ENCODE measurements around the gene TTLL10.

Gene TTLL10

GRCh38 chr1:1228596-1229321, 55.1 kb downstream of the TTLL10 start:
- no peaks in the 10 kb centered on the region for H3K27me3 ChIP-seq (ENCODE audit: low read length)
- TF ChIP-seq EZH2phosphoT487 (conservative IDR thresholded peaks at IDR 0.05; ENCODE audit: low read length) (no peak), CTCF (IDR thresholded peaks at IDR 0.05; ENCODE audit: insufficient read depth, low read length, poor library complexity, severe bottlenecking) (no peak)
- H3K4me3 ChIP-seq (ENCODE audit: insufficient read depth, low read length, poor library complexity, severe bottlenecking) = no peak overlapping the region
- H2AFZ ChIP-seq (ENCODE audit: low read depth, low read length, severe bottlenecking) = no peak overlapping the region
- peaks cover 42% of the 10 kb centered on the region for H3K79me2 ChIP-seq (ENCODE audit: insufficient read depth, low read length)
- H3K9ac ChIP-seq (ENCODE audit: low read length) = no peak overlapping the region
- no peak overlapping the region for H3K27ac ChIP-seq (ENCODE audit: low read depth, low read length)
- H3K4me2 ChIP-seq (ENCODE audit: low read depth, low read length, poor library complexity, severe bottlenecking) = no peak overlapping the region
- no peaks in the 10 kb centered on the region for H3K9me3 ChIP-seq (ENCODE audit: insufficient read depth, low read length)
- H3K9me2 ChIP-seq (replicated peaks; ENCODE audit: insufficient read depth, low read length) = no peaks in the 10 kb centered on the region
- H3K36me3 ChIP-seq (ENCODE audit: low read length) = no peaks in the 10 kb centered on the region
- H4K20me1 ChIP-seq (ENCODE audit: low read depth, low read length) = no peaks in the 10 kb centered on the region
- H3F3A ChIP-seq (ENCODE audit: insufficient read depth) = no peaks in the 10 kb centered on the region

GRCh38 chr1:1229770-1230169, 56.1 kb downstream of the TTLL10 start:
- H2AFZ ChIP-seq (ENCODE audit: low read depth, low read length, severe bottlenecking) = no peak overlapping the region
- no peaks in the 10 kb centered on the region for H3F3A ChIP-seq (ENCODE audit: insufficient read depth)
- H4K20me1 ChIP-seq (ENCODE audit: low read depth, low read length) = no peaks in the 10 kb centered on the region
- H3K27ac ChIP-seq (ENCODE audit: low read depth, low read length) = no peak overlapping the region
- no peaks in the 10 kb centered on the region for H3K9me2 ChIP-seq (replicated peaks; ENCODE audit: insufficient read depth, low read length)
- no peak overlapping the region for H3K4me3 ChIP-seq (ENCODE audit: insufficient read depth, low read length, poor library complexity, severe bottlenecking)
- no peaks in the 10 kb centered on the region for H3K27me3 ChIP-seq (ENCODE audit: low read length)
- H3K4me2 ChIP-seq (ENCODE audit: low read depth, low read length, poor library complexity, severe bottlenecking) = no peak overlapping the region
- H3K79me2 ChIP-seq (ENCODE audit: insufficient read depth, low read length) = peaks cover 40% of the 10 kb centered on the region
- H3K9me3 ChIP-seq (ENCODE audit: insufficient read depth, low read length) = no peaks in the 10 kb centered on the region
- no peaks in the 10 kb centered on the region for H3K36me3 ChIP-seq (ENCODE audit: low read length)
- TF ChIP-seq CTCF (IDR thresholded peaks at IDR 0.05; ENCODE audit: insufficient read depth, low read length, poor library complexity, severe bottlenecking) (no peak), EZH2phosphoT487 (conservative IDR thresholded peaks at IDR 0.05; ENCODE audit: low read length) (no peak)
- no peak overlapping the region for H3K9ac ChIP-seq (ENCODE audit: low read length)

- no peaks in the 10 kb centered on the region for H4K20me1 ChIP-seq (ENCODE audit: low read depth, low read length)
- TF ChIP-seq EZH2phosphoT487 (conservative IDR thresholded peaks at IDR 0.05; ENCODE audit: low read length) (no peak), CTCF (IDR thresholded peaks at IDR 0.05; ENCODE audit: insufficient read depth, low read length, poor library complexity, severe bottlenecking) (no peak)
- peak overlapping the region; percentile 90 for H3K4me2 ChIP-seq (ENCODE audit: low read depth, low read length, poor library complexity, severe bottlenecking)
- H3F3A ChIP-seq (ENCODE audit: insufficient read depth) = no peaks in the 10 kb centered on the region
- no peaks in the 10 kb centered on the region for H3K36me3 ChIP-seq (ENCODE audit: low read length)
- no peaks in the 10 kb centered on the region for H3K9me2 ChIP-seq (replicated peaks; ENCODE audit: insufficient read depth, low read length)
- H2AFZ ChIP-seq (ENCODE audit: low read depth, low read length, severe bottlenecking) = peak overlapping the region; percentile 62
- H3K27me3 ChIP-seq (ENCODE audit: low read length) = no peaks in the 10 kb centered on the region
- H3K9me3 ChIP-seq (ENCODE audit: insufficient read depth, low read length) = no peaks in the 10 kb centered on the region
- H3K4me3 ChIP-seq (ENCODE audit: insufficient read depth, low read length, poor library complexity, severe bottlenecking) = peak overlapping the region; percentile 77
- peak overlapping the region; percentile 53 for H3K27ac ChIP-seq (ENCODE audit: low read depth, low read length)
- H3K9ac ChIP-seq (ENCODE audit: low read length) = peak overlapping the region; percentile 87
- peaks cover 35% of the 10 kb centered on the region for H3K79me2 ChIP-seq (ENCODE audit: insufficient read depth, low read length)
Observed at GRCh38 chr1:1230656-1231399, 57.1 kb downstream of the TTLL10 start.
